Measurements from ENCODE around the gene NUPR1.

GRCh38 chr16:28496844-28497243 is 41.9 kb downstream of the NUPR1 start:
- TF ChIP-seq, protein P1, sequence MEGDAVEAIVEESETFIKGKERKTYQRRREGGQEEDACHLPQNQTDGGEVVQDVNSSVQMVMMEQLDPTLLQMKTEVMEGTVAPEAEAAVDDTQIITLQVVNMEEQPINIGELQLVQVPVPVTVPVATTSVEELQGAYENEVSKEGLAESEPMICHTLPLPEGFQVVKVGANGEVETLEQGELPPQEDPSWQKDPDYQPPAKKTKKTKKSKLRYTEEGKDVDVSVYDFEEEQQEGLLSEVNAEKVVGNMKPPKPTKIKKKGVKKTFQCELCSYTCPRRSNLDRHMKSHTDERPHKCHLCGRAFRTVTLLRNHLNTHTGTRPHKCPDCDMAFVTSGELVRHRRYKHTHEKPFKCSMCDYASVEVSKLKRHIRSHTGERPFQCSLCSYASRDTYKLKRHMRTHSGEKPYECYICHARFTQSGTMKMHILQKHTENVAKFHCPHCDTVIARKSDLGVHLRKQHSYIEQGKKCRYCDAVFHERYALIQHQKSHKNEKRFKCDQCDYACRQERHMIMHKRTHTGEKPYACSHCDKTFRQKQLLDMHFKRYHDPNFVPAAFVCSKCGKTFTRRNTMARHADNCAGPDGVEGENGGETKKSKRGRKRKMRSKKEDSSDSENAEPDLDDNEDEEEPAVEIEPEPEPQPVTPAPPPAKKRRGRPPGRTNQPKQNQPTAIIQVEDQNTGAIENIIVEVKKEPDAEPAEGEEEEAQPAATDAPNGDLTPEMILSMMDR (conservative IDR thresholded peaks at IDR 0.05), result no peak
- no peak for TF ChIP-seq ZFX (IDR thresholded peaks at IDR 0.05)
